HG03045 (cell line): Measurements from ENCODE around the gene TPK1.
"Not testable (repeated sequence)": the region's sequence is repeated elsewhere in the genome, so short reads cannot be mapped to it uniquely, and the experiment has no call there.

ENCODE experiments used
- ATAC-seq: cut with Tn5 transposase; IDR thresholded peaks from one replicate; pipeline ENCODE4 v1.9.1; 2021; ENCODE audit warnings: mild to moderate bottlenecking, moderate library complexity; ENCODE audit not compliant: unreplicated experiment

TPK1 gene

DNA sequence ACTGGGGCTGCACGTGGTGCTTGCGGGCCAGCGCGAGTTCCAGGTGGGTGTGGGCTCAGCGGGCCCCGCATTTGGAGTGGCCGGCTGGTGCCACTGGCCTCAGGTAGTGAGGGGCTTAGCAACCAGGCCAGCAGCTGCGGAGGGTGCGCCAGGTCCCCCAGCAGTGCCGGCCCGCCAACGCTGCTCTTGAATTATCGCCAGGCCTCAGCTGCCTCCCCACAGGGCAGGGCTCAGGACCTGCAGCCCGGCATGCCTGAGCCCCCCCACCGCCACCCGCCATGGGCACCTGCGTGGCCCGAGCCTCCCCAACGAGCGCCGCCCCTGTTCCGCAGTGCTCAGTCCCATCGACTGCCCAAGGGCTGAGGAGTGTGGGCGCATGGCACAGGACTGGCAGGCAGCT lies 185.4 kb downstream of the TPK1 start:
- no peak for ATAC-seq

DNA sequence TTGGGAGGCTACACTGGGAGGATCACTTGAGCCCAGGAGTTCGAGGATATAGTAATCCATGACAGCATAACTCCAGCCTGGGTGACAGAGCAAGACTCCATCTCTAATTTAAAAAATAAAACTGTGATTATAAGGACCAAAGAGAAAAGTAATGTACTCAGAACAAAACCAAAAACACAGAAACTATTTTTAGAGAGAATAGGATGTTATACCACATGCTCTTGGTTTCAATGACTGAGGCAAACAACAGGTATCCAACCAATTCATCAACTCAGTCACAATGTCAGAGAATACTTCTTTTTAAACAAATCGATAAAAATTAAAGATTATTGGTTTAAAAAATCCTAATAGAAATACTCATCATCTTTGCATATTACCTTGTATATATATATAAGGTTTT lies 186.7 kb downstream of the TPK1 start:
- no peak for ATAC-seq

DNA sequence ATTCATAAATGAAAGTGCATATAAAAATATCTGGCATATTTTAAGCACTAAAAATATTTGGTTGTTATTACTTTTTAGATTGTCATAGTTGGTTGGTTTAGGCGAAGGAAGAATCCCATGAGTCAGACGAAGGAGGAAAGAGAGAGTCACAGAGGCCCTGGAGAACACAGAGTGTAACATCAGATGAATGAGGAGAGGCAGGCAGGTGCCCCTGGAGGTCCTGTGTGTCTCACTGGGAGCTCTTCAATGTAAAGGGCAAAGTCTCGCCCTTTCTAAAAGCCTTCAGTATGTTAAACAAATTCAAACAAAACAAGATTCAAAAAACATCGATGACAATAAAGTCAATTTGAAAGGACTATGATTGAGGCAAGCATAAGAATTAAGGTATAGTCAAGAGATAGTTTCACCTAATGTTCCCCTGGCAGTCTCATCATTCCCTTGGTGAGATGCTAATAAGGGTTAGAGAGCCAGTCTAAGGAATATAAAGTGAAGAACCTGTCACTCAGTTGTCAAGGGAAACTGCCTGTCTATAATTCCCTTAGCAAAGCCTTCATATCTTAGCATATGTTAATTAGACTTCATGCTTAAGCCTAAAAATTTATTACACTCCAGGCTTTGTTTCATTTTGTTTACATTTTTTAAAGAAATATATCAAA lies 194.3 kb downstream of the TPK1 start:
- no peak for ATAC-seq

DNA sequence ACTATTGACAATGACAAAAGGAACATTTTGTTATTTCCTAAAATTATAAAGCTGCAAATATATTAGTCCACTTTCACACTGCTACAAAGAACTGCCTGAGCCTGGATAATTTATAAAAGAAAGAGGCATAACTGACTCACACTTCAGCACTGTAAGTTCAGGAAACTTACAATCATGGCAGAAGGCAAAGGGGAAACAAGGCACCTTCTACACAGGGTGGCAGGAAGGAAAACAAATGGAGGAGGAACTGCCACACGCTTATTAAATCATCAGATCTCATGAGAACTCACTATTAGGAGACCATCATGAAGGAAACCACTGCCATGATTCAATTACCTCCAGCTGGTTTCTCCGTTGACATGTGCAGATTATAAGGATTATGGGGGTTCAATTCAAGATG lies 203.1 kb downstream of the TPK1 start:
- ATAC-seq = no peak

DNA sequence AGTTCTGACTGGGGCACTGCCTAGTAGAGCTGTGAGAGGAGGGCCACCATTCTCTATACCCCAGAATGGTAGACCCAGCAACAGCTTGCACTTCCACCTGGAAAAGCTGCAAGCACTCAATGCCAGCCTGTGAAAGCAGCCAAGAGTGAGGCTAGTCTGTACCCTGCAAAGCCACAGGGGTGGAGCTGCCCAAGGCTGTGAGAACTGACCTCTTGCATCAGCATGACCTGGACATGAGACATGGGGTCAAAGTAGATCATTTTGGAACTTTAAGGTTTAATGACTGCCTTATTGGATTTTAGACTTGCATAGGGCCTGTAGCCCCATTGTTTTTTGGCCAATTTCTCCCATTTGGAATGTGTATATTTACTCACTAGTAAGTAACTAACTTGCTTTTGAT lies 206.3 kb downstream of the TPK1 start:
- ATAC-seq = no peak

DNA sequence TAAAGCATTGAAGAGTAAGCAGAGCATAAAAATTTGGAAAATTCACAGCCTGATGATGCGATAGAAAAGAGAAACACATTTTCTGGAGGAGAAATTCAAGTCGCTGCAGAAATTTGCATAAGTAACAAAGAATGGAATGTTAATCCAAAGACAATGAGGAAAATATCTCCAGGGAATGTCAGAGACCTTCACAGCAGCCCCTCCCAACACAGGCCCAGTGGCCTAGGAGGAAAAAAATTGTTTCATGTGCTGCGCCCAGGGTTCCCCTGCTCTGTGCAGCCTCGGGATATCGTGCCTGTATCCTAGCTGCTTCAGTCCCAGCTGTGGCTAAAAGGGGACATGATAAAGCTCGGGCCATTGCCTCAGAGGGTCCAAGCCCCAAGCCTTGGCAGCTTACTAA lies 206.8 kb downstream of the TPK1 start:
- no peak for ATAC-seq

DNA sequence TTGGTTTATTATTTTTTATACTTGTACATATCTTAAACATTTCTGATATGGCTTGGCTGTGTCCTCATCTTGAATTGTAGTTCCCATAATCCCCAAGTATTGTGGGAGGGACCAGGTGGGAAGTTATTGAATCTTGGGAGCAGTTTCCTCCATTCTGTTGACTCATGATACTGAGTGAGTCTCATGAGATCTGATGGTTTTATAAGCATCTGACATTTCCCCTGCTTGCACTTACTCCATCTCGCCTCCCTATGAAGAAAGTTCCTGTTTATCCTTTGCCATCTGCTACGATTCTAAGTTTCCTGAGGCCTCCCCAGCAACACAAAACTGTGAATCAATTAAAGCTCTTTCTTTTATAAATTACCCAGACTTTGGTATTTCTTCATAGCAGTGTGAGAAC lies 207.7 kb downstream of the TPK1 start:
- no peak for ATAC-seq

DNA sequence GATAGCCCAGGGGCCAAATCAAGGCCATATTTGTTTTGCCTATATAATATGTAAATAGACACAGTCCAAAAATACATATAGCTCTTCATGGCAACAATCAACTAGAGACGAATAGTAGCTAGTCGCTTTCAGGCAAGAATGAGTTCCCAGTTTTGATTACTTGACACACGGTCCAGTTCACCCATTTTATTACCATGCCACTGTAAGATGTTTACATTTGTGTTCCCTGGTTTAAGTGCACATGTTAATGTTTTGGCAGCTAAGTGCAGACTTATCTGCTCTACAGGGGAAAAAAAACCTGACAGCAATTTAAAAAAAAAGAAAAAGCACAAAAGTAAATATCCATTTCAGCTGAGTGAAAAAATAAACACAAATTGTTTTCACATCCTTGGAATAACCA lies 213.1 kb downstream of the TPK1 start:
- ATAC-seq = no peak

DNA sequence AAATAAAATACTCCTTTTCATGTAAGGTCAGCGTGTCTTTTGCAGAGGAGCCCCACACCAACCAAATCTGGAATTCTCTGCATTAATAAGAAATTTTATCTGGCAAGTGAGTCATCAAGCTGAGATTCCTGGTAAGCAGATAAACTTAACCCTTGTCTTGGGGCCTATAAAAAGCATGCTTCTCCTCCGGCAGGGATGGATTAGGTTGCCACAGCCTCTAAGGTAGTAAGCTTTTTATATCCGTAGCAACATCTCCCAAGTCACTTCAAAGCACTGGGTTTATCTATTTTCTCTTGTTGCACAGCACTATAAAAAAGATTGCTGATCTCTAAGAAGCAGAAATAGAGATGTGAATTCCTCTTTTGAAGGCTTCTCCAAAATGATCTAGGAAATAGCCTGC lies 229.6 kb downstream of the TPK1 start:
- ATAC-seq = no peak

DNA sequence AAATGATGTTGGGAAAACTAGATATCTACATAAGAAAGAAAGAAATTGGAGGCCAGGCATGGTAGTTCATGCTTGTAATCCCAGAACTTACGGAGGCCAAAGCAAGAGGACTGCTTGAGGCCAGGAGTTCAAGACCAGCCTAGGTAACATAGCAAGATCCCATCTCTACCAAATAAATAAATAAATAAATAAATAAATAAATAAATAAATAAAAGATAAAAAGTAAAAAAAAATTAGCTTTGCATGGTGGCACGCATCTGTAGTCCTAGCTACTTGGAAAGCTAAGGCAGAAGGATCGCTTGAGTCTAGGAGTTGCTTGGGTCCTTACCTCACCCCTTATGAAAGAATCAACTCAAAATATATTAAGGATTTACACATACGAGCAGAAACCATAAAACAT lies 238.9 kb downstream of the TPK1 start:
- ATAC-seq = no peak

DNA sequence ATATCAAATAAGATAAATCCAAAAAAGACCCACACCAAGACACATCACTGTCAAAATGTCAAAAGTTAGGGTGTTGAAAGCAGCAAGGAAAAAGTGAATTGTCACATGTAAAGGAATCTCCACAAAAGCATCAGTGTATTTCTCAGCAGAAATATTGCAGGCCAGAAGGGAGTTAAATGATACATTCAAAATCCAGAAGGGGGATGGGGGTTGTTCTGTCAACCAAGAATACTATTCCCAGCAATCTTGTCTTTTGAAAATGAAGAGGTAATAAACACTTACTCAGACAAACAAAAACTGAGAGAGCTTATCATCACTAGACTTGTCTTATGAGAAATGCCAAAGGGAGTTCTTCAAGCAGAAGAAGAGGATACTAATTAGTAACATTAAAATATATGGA lies 241.3 kb downstream of the TPK1 start:
- ATAC-seq = no peak

DNA sequence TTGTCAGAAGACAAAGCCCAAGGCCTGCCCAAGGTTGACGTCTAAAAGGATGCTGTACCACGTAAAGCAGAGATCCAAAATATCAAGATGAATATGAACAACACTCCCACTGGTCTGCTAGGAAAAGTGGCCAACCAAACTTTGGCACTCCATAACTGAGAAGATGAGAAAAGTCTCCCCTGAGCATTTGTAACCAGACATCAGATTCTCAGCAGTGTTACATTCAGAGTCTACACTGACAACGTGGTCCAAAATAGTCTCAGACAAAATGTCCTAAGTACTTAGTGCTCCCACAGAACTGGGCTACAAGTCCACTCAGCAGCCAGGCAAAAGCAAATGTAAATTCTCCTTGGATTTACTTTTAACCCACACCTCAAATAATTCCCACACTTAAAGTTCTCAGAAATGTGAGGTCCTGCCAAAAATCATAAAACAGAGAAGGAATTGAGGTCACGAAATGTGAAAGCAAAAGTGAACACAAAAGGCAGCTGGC lies 247.2 kb downstream of the TPK1 start:
- no peak for ATAC-seq

DNA sequence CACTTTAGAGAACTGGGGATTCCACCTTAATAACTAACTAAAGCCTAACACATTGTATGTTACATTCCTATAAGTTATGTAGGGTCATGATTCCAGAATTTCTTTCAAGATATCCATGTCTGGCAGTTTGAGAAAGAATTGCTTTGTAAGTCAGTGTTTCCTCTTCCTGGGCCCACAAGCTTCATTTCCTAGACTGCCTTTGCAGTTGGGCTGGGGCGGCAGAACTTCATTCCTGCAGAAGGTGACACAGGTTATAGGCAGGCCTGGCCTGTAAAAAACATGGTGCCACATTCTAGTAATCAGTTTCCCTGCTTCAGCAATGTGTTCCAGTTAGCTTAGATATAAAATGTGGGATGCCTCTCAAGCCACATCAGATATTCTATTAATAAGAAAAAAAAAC lies 248.2 kb downstream of the TPK1 start:
- no peak for ATAC-seq

DNA sequence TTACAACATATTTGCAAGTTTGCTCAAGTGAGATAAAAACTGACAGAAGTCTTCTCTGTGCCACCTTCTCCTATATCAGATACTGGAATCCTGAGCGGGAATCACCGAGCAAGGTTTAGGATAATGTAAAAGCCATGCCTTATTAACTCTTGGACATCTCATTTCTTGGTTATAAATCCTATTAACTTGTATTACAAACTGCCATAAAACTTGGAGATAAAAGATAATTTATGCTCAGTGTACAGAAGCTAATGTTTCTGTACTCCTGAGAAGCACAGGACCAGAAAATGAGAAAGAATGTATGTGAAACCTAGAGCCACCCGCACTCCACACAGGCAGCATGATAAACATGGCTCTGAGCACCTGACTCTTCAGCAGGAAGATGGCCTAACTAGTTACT lies 251.1 kb downstream of the TPK1 start:
- ATAC-seq = no peak

DNA sequence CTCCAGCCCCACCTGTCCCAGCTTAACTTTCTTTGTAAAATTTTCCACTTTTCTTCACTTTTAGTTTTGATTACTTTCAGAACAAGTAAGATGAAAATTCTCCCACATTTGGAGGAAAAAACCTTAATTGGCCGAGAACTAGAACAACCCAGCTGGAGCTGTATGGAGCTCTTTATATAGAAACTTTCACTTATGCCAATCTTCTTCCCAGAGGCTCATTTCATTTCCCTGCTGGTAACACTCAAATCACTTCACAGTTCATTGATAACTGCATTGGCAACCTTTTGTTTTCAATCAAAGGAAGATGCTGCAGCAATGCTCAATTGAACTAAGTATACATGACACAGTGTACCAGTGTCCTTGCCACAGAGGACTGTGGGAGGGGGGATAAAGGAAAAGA lies 256.2 kb downstream of the TPK1 start:
- no peak for ATAC-seq

DNA sequence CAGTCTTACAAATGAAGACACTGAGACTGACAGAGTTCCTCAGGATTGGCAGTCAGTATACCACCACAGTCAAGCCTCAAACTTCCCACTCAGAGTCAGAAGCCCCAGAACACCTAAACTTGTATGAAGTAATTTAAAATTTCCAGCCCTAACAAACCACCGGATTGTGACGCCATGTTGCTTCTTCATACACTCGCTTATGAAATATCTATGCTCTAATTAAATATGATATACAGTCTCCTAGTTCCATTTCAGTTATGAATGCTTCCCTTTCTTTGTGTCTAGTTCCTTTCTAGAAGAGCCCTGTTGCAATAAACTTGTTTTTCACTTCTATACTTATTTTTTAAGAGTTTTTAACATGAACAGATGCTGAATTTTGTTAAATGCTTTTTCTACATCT lies 260.4 kb downstream of the TPK1 start:
- no peak for ATAC-seq

DNA sequence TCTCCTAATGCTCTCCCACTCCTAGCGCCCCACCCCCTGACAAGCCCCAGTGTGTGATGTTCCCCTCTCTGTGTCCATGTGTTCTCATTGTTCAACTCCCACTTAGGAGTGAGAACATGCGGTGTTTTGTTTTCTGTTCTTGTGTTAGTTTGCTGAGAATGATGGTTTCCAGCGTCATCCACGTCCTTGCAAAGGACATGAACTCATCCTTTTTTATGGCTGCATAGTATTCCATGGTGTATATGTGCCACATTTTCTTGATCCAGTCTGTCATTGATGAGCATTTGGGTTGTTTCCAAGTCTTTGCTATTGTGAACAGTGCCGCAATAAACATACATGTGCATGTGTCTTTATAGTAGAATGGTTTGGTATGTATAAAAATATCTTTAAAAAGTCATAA lies 261.1 kb downstream of the TPK1 start:
- ATAC-seq = not testable (repeated sequence)

DNA sequence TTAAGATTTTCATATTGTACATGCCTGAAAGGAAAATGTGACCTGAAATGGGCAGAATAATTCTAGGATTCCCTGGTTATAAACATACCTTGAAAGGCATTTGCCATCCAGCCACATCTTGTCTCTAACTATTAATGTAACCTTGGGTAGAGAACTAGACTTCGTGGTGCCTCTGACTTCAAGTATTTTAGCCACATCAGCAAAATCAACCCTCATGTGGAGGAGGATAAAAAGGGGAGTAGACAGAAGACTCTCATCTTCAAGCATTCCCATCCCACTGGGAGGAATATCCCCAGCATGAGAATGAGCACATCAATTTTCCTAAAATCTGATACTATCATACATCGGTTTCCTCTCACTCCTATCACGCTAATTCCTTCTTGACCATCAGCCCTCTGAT lies 267.6 kb downstream of the TPK1 start:
- ATAC-seq = no peak

DNA sequence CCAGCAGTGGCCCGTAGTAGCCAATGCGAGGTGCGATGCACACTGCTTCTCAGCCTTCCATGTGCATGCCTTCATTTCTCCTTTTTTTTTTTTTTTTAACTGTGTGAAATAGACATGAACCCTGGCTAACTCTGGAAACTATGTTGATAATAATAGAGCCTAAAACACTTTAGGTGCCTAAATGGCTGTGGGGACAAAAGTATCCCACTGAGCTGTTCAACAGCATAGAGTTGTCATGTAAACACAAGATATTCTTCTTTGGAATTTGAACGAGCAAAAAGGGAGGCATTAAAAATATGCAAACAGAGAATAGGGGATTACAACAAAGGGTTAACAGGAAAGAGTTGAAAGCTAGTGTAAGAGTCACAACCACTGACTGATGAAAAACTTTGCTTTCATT lies 270.3 kb downstream of the TPK1 start:
- ATAC-seq = no peak

DNA sequence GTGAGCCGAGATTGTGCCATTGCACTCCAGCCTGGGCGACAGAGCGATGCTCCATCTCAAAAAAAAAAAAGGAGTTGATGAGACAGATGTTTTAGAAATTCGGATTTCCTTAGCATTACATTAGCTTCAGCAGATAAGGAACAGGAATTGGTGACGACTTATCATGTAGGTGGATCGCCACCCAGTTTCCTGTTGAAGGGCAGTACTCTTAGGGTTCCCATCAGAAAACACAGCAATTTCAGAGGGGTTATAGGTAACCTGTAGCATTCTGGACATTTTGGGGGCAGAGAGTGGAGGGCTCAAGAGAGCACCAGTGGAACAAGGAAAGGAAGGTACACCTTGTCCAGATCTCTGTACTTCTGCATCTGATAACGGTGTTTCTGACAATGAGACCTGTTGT lies 286.0 kb downstream of the TPK1 start:
- no peak for ATAC-seq

DNA sequence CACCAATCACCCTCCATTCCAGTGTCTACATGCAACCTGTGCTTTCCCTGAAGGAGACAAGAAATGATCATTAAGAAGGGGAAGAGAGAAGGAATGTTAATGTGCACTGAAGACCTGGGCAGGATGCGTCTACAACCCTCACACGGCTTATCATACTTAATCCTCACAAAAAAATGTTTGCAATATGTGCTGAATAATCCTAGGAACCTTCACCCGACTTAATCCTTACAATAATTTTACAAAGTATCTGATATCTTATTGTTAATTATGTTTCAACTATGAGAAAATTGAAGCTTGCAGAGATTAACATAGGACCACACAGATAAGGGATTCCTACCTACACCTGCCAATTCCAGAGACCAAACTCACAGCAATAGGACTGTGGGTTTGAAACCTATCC lies 287.3 kb downstream of the TPK1 start:
- no peak for ATAC-seq

DNA sequence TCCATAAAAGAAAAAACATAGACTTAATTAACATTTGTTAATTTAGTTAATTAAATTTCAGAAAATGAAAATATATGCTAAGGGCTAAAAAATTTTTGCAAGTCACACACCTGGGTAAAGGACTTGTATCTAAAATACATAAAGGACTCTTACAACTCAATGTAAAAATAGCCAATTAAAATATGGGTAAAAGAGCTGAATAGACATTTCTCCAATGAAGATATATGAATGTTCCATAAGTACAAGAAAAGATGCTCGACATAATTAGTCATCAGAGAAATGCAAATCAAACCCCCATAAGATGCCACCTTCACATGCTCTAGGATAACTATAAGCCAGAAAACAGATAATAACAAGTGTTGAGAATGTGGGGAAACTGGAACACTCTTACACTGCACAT lies 288.0 kb downstream of the TPK1 start:
- ATAC-seq = no peak

DNA sequence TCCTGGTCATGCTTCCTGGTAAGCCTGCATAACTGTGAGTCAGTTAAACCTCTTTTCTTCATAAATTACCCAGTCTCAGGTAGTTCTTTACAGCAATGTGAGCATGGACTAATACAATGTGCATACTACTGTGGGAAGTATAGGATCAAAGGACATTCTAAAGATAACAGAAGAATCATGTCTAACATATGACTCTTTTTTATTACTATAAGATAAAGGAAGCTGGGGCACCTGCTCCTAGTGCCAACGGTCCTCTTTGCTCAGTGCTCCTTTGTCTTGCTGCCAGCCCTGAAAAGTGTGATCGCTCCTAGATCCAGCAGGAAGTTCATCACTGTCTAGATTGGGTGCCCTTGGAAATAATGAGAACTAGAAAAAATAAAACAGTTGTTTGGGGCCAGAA lies 289.1 kb downstream of the TPK1 start:
- ATAC-seq = no peak
